Activated CD8-positive, alpha-beta T cell treated with anti-CD3 and anti-CD28 coated beads for 36 hours (primary cell): ENCODE results near the gene LMTK2. TPM values are rescaled to one million over a fixed set of nuclear protein-coding genes. Genes with fewer than 3 reads are reported as not detected.

Experiments used
- ATAC-seq: fragments of 200-7000 bp; cut with Tn5 transposase; one replicate; pipeline ENCODE4 v1.10.0; 2021; ENCODE audit warnings: mild to moderate bottlenecking, moderate library complexity
- CTCF ChIA-PET: fragments of 350-600 bp; sonication (Branson Sonifier 250); formaldehyde crosslinking; loops from one replicate; lab custom pipeline; 2021; ENCODE audit warnings: antibody characterized with exemption; lab: Charles Lee
- POLR2A ChIA-PET: fragments of 350-600 bp; sonication (Branson Sonifier 250); formaldehyde crosslinking; loops from one replicate; lab custom pipeline; 2021; ENCODE audit warnings: antibody characterized with exemption; lab: Charles Lee
- DNase-seq: peaks from one replicate; pipeline ENCODE4 v3.0.0-alpha.2; 2020
- H3K27ac Mint-ChIP-seq: one replicate; pipeline ENCODE4 v1.8.0; 2021; ENCODE audit warnings: mild to moderate bottlenecking, mixed read lengths
- H3K27me3 Mint-ChIP-seq: one replicate; pipeline ENCODE4 v1.8.0; 2021; ENCODE audit warnings: mixed read lengths
- H3K36me3 Mint-ChIP-seq: one replicate; pipeline ENCODE4 v1.8.0; 2021; ENCODE audit warnings: low read depth, mixed read lengths
- H3K4me1 Mint-ChIP-seq: one replicate; pipeline ENCODE4 v1.8.0; 2021; ENCODE audit warnings: low read depth, mixed read lengths
- H3K4me3 Mint-ChIP-seq: one replicate; pipeline ENCODE4 v1.8.0; 2021; ENCODE audit warnings: mild to moderate bottlenecking, moderate library complexity, mixed read lengths
- H3K9me3 Mint-ChIP-seq: one replicate; pipeline ENCODE4 v1.8.0; 2021; ENCODE audit warnings: mixed read lengths
- CTCF ChIP-seq: fragments of 200-600 bp; IDR thresholded peaks from one replicate; pipeline ENCODE4 v1.8.0; 2022; ENCODE audit warnings: antibody characterized with exemption, mild to moderate bottlenecking
- intact Hi-C: fragments of 100-400 bp; cut with micrococcal nuclease; formaldehyde crosslinking; loops from one replicate; pipeline ENCODE4 v1.10.0; 2022
- total RNA-seq, 2 experiments: library from RNA; stranded (reverse); gene quantifications; one replicate each; pipeline ENCODE4 v1.2.3, GENCODE V29; 2021

Gene LMTK2
- total RNA-seq, 2 experiments from 2014 or later, result 9.4 to 11.5 TPM

- ChIA-PET POLR2A (no interaction called here), CTCF (no interaction called here)
- Mint-ChIP-seq H3K27ac (no peak overlapping the region), H3K27me3 (no peaks in the 10 kb centered on the region), H3K4me1 (peaks cover under 1% of the 10 kb centered on the region), H3K4me3 (no peak overlapping the region), H3K36me3 (peaks cover 11% of the 10 kb centered on the region), H3K9me3 (no peaks in the 10 kb centered on the region)
- ATAC-seq (no peak), DNase-seq (no peak)
- no peak for TF ChIP-seq CTCF
- intact Hi-C loops, result no loop called here
These were observed 136.3 kb downstream of the LMTK2 start for GRCh38 chr7:98242934-98243333.

GRCh38 chr7:98244871-98245270 is 138.2 kb downstream of the LMTK2 start:
- Mint-ChIP-seq H3K9me3 (no peaks in the 10 kb centered on the region), H3K4me3 (no peak overlapping the region), H3K27me3 (no peaks in the 10 kb centered on the region), H3K36me3 (peaks cover 14% of the 10 kb centered on the region), H3K4me1 (peaks cover 14% of the 10 kb centered on the region), H3K27ac (no peak overlapping the region)
- ATAC-seq (no peak), DNase-seq (no peak)
- CTCF ChIA-PET, result no interaction called here
- no peak for TF ChIP-seq CTCF
- intact Hi-C loops, result no loop called here
- POLR2A ChIA-PET, result no interaction called here

GRCh38 chr7:98248156-98248555 is 141.5 kb downstream of the LMTK2 start:
- DNase-seq, result no peak
- Mint-ChIP-seq H3K4me3 (no peak overlapping the region), H3K27ac (peak overlapping the region; percentile 59), H3K4me1 (peaks cover 30% of the 10 kb centered on the region), H3K27me3 (no peaks in the 10 kb centered on the region), H3K36me3 (peaks cover 11% of the 10 kb centered on the region), H3K9me3 (no peaks in the 10 kb centered on the region)
- intact Hi-C loops, result no loop called here
- ChIA-PET POLR2A (interaction anchor here (0.6 kb wide), 1 partner anchor 10 kb away, joined by 3 read pairs; no protein-coding TSS in a partner anchor), CTCF (interaction anchor here (1.6 kb wide), 1 partner anchor 45 kb away, joined by 3 read pairs; no protein-coding TSS in a partner anchor)
- TF ChIP-seq CTCF, result no peak
- ATAC-seq, result no peak

- peak overlapping the region; percentile 41 for H3K4me3 Mint-ChIP-seq
- no peaks in the 10 kb centered on the region for H3K9me3 Mint-ChIP-seq
- POLR2A ChIA-PET, result no interaction called here
- no peaks in the 10 kb centered on the region for H3K27me3 Mint-ChIP-seq
- ATAC-seq (no peak), DNase-seq (no peak)
- CTCF ChIA-PET, result interaction anchor here (1.6 kb wide), 1 partner anchor 46 kb away, joined by 3 read pairs; no protein-coding TSS in a partner anchor
- no peak for TF ChIP-seq CTCF
- peak overlapping the region; percentile 97 for H3K27ac Mint-ChIP-seq
- intact Hi-C loops, result no loop called here
- peaks cover 11% of the 10 kb centered on the region for H3K36me3 Mint-ChIP-seq
- peaks cover 34% of the 10 kb centered on the region for H3K4me1 Mint-ChIP-seq
These were observed 142.4 kb downstream of the LMTK2 start for GRCh38 chr7:98249106-98249505.

- ATAC-seq (peak; percentile 42), DNase-seq (peak; percentile 75)
- TF ChIP-seq CTCF, result no peak
- intact Hi-C loops, result no loop called here
- peak overlapping the region; percentile 96 for H3K4me3 Mint-ChIP-seq
- no peaks in the 10 kb centered on the region for H3K9me3 Mint-ChIP-seq
- H3K27ac Mint-ChIP-seq, result peak overlapping the region; percentile 98
- peaks cover 18% of the 10 kb centered on the region for H3K36me3 Mint-ChIP-seq
- POLR2A ChIA-PET, result interaction anchor here (2.1 kb wide), 1 partner anchor 31 kb away, joined by 7 read pairs; the partner anchor contains the start of gene BRI3
- CTCF ChIA-PET, result interaction anchor here (0.6 to 1.9 kb wide), 7 partner anchors 9 to 229 kb away, joined by 3 to 6 read pairs (median 3); no protein-coding TSS in a partner anchor
- peaks cover 43% of the 10 kb centered on the region for H3K4me1 Mint-ChIP-seq
- H3K27me3 Mint-ChIP-seq, result no peaks in the 10 kb centered on the region
These were observed 144.1 kb downstream of the LMTK2 start for GRCh38 chr7:98250789-98251188.
